ENCODE measurements around the gene SLC44A5. TPM values are rescaled to one million over a fixed set of nuclear protein-coding genes. Genes with fewer than 3 reads are reported as not detected.

Gene SLC44A5
- total RNA-seq, 1 experiment from 2014 or later: 0.80 TPM

GRCh38 chr1:75341537-75341936 is 269.4 kb downstream of the SLC44A5 start:
- DNase-seq (ENCODE audit: low spot score): no peak
- Histone ChIP-seq H3K36me3 (ENCODE audit: insufficient read depth, low read length, poor library complexity, severe bottlenecking) (no peaks in the 10 kb centered on the region), H3K27me3 (replicated peaks; ENCODE audit: insufficient read depth, low read depth, low read length, poor library complexity) (no peaks in the 10 kb centered on the region), H3K4me3 (ENCODE audit: low read depth, low read length, poor library complexity, severe bottlenecking) (no peak overlapping the region), H3K27ac (ENCODE audit: low read depth, low read length, poor library complexity, severe bottlenecking) (no peak overlapping the region), H3K4me1 (ENCODE audit: insufficient read depth, low read length, poor library complexity, severe bottlenecking) (peaks cover 7% of the 10 kb centered on the region), H3K9me3 (ENCODE audit: low read depth, low read length, poor library complexity, severe bottlenecking) (no peaks in the 10 kb centered on the region)
- BruUV-seq (replicated peaks): no TSS peak
- CTCF ChIA-PET: no interaction called here
- no peak for TF ChIP-seq EZH2 (IDR thresholded peaks at IDR 0.05; ENCODE audit: borderline replicate concordance, low read depth, low read length, poor library complexity, severe bottlenecking)
- no peak for TF ChIP-seq CTCF (conservative IDR thresholded peaks at IDR 0.05; ENCODE audit: low read depth, low read length)
- POLR2A ChIA-PET (ENCODE audit: low non-redundant PET): no interaction called here
- intact Hi-C loops (cut with micrococcal nuclease; ENCODE audit: unreplicated experiment): no loop called here

GRCh38 chr1:75338616-75339483 is 272.1 kb downstream of the SLC44A5 start:
- BruUV-seq (replicated peaks): no TSS peak

GRCh38 chr1:75334876-75335389 is 276.0 kb downstream of the SLC44A5 start:
- ChIA-PET CTCF (no interaction called here), POLR2A (ENCODE audit: low non-redundant PET) (no interaction called here)

More at GRCh38 chr1:75338616-75339483, 272.1 kb downstream of the SLC44A5 start:
- H3K9me3 ChIP-seq (ENCODE audit: low read depth, low read length, poor library complexity, severe bottlenecking): no peaks in the 10 kb centered on the region
- H3K4me1 ChIP-seq (ENCODE audit: insufficient read depth, low read length, poor library complexity, severe bottlenecking): peaks cover 7% of the 10 kb centered on the region
- no peak for TF ChIP-seq CTCF (conservative IDR thresholded peaks at IDR 0.05; ENCODE audit: low read depth, low read length)
- no peak for TF ChIP-seq EZH2 (IDR thresholded peaks at IDR 0.05; ENCODE audit: borderline replicate concordance, low read depth, low read length, poor library complexity, severe bottlenecking)
- no peak overlapping the region for H3K27ac ChIP-seq (ENCODE audit: low read depth, low read length, poor library complexity, severe bottlenecking)
- intact Hi-C loops (cut with micrococcal nuclease; ENCODE audit: unreplicated experiment): no loop called here
- H3K27me3 ChIP-seq (replicated peaks; ENCODE audit: insufficient read depth, low read depth, low read length, poor library complexity): no peaks in the 10 kb centered on the region
- peak; percentile 14 for DNase-seq (ENCODE audit: low spot score)
- ChIA-PET POLR2A (ENCODE audit: low non-redundant PET) (no interaction called here), CTCF (interaction anchor here (0.6 kb wide), 1 partner anchor 106 kb away, joined by 3 read pairs; no protein-coding TSS in a partner anchor)
- no peaks in the 10 kb centered on the region for H3K36me3 ChIP-seq (ENCODE audit: insufficient read depth, low read length, poor library complexity, severe bottlenecking)
- no peak overlapping the region for H3K4me3 ChIP-seq (ENCODE audit: low read depth, low read length, poor library complexity, severe bottlenecking)

More at GRCh38 chr1:75334876-75335389, 276.0 kb downstream of the SLC44A5 start:
- TF ChIP-seq CTCF (conservative IDR thresholded peaks at IDR 0.05; ENCODE audit: low read depth, low read length): no peak
- no peak for TF ChIP-seq EZH2 (IDR thresholded peaks at IDR 0.05; ENCODE audit: borderline replicate concordance, low read depth, low read length, poor library complexity, severe bottlenecking)
- no peaks in the 10 kb centered on the region for H3K9me3 ChIP-seq (ENCODE audit: low read depth, low read length, poor library complexity, severe bottlenecking)
- H3K27ac ChIP-seq (ENCODE audit: low read depth, low read length, poor library complexity, severe bottlenecking): no peak overlapping the region
- intact Hi-C loops (cut with micrococcal nuclease; ENCODE audit: unreplicated experiment): no loop called here
- no peak for DNase-seq (ENCODE audit: low spot score)
- no peak overlapping the region for H3K4me3 ChIP-seq (ENCODE audit: low read depth, low read length, poor library complexity, severe bottlenecking)
- H3K27me3 ChIP-seq (replicated peaks; ENCODE audit: insufficient read depth, low read depth, low read length, poor library complexity): no peaks in the 10 kb centered on the region
- H3K4me1 ChIP-seq (ENCODE audit: insufficient read depth, low read length, poor library complexity, severe bottlenecking): no peaks in the 10 kb centered on the region
- H3K36me3 ChIP-seq (ENCODE audit: insufficient read depth, low read length, poor library complexity, severe bottlenecking): no peaks in the 10 kb centered on the region
- no TSS peak for BruUV-seq (replicated peaks)
